NCI-H510A treated with DMSO at 0.1 percent for 48 hours (cell line): ENCODE data around the gene ARL4D.
A peak's percentile ranks its signal among the peaks of the same experiment; 100 is the strongest.
"Not testable (repeated sequence)": the region's sequence is repeated elsewhere in the genome, so short reads cannot be mapped to it uniquely, and the experiment has no call there.

Experiments
- DNase-seq: peaks from one replicate; lab custom pipeline; 2025; lab: John Stamatoyannopoulos, UW

ARL4D gene

GRCh38 chr17:43369986-43370385 is 28.8 kb upstream of the ARL4D start:
- no peak for DNase-seq

- DNase-seq = no peak
These were observed 27.5 kb upstream of the ARL4D start for GRCh38 chr17:43371227-43371821.

GRCh38 chr17:43372273-43372911 is 26.4 kb upstream of the ARL4D start:
- DNase-seq = no peak

- no peak for DNase-seq
These were observed 25.4 kb upstream of the ARL4D start for GRCh38 chr17:43373356-43373755.

- DNase-seq = not testable (repeated sequence)
These were observed 22.9 kb upstream of the ARL4D start for GRCh38 chr17:43375915-43376314.

GRCh38 chr17:43377056-43377810 is 21.6 kb upstream of the ARL4D start:
- no peak for DNase-seq

GRCh38 chr17:43378766-43379165 is 20.0 kb upstream of the ARL4D start:
- DNase-seq = no peak

- DNase-seq = no peak
These were observed 18.5 kb upstream of the ARL4D start for GRCh38 chr17:43380307-43380706.

GRCh38 chr17:43381204-43381603 is 17.6 kb upstream of the ARL4D start:
- DNase-seq = no peak

- no peak for DNase-seq
These were observed 17.2 kb upstream of the ARL4D start for GRCh38 chr17:43381621-43382020.

GRCh38 chr17:43382776-43383175 is 16.0 kb upstream of the ARL4D start:
- DNase-seq = no peak

GRCh38 chr17:43383372-43383771 is 15.4 kb upstream of the ARL4D start:
- no peak for DNase-seq

GRCh38 chr17:43383826-43384475 is 14.8 kb upstream of the ARL4D start:
- DNase-seq = no peak

GRCh38 chr17:43384476-43384862 is 14.3 kb upstream of the ARL4D start:
- no peak for DNase-seq

- no peak for DNase-seq
These were observed 13.6 kb upstream of the ARL4D start for GRCh38 chr17:43385046-43385831.

- DNase-seq = peak; percentile 44
These were observed 10.3 kb upstream of the ARL4D start for GRCh38 chr17:43388359-43389045.

GRCh38 chr17:43389046-43389947 is 9.5 kb upstream of the ARL4D start:
- peak; percentile 25 for DNase-seq

GRCh38 chr17:43392397-43392796 is 6.4 kb upstream of the ARL4D start:
- no peak for DNase-seq

- DNase-seq = peak; percentile 50
These were observed 4.8 kb upstream of the ARL4D start for GRCh38 chr17:43393944-43394482.

- not testable (repeated sequence) for DNase-seq
These were observed 4.1 kb upstream of the ARL4D start for GRCh38 chr17:43394696-43395095.
